Thyroid gland (tissue), 4 donors: Measurements from ENCODE around the gene HNRNPLL.

ENCODE experiments used
- POLR2A ChIP-seq, 2 donors: fragments of 450-650 bp; IDR thresholded peaks; one replicate each; pipeline ENCODE4 v1.6.1; 2017; ENCODE audit warnings: antibody characterized with exemption in 2 of 2, mild to moderate bottlenecking in 2 of 2, moderate library complexity in 1 of 2
- TF ChIP-seq, protein P1 (sequence below), 6 experiments: fragments of 200-600 bp in 3 of 6; fragments of 450-650 bp in 3 of 6; sonication (generic) in 3 of 6; IDR thresholded peaks; one replicate each; pipeline ENCODE4 v1.5.1; 2016 to 2019; ENCODE audit warnings: antibody characterized with exemption in 6 of 6, mild to moderate bottlenecking in 2 of 6, inconsistent platforms in 1 of 6, moderate library complexity in 1 of 6

DNA sequence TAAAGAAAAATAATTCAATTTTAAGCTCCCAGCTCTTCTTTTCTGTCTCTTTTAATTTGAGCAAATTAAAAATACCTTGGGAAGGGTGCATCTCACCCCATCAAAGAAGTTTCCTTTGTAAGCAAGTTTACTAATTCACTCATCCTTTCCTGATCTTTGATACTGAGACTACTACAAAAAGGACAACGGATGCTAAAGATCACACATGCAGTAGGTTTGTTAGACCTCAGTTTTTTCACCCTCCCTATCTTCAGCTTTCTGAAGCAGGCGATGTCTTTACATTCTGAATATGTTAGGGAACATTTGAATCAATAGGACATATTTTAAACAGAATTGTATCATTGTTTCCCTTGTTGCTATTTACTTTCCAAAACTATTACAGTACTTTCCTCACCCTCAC lies 6.0 kb upstream of the HNRNPLL start:
- TF ChIP-seq, protein P1, sequence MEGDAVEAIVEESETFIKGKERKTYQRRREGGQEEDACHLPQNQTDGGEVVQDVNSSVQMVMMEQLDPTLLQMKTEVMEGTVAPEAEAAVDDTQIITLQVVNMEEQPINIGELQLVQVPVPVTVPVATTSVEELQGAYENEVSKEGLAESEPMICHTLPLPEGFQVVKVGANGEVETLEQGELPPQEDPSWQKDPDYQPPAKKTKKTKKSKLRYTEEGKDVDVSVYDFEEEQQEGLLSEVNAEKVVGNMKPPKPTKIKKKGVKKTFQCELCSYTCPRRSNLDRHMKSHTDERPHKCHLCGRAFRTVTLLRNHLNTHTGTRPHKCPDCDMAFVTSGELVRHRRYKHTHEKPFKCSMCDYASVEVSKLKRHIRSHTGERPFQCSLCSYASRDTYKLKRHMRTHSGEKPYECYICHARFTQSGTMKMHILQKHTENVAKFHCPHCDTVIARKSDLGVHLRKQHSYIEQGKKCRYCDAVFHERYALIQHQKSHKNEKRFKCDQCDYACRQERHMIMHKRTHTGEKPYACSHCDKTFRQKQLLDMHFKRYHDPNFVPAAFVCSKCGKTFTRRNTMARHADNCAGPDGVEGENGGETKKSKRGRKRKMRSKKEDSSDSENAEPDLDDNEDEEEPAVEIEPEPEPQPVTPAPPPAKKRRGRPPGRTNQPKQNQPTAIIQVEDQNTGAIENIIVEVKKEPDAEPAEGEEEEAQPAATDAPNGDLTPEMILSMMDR (IDR thresholded peaks at IDR 0.05), result no peak
- no peak for TF ChIP-seq POLR2A (IDR thresholded peaks at IDR 0.05)
